Midbrain (tissue), 1 donor: ENCODE data around the gene TBL1X.
"Not testable (repeated sequence)": the region's sequence is repeated elsewhere in the genome, so short reads cannot be mapped to it uniquely, and the experiment has no call there.

Experiments
- DNase-seq: peaks from one replicate; lab custom pipeline; 2025; lab: John Stamatoyannopoulos, UW

TBL1X gene

GRCh38 chrX:9459186-9459748 is 5.6 kb upstream of the TBL1X start:
- DNase-seq: no peak

DNA sequence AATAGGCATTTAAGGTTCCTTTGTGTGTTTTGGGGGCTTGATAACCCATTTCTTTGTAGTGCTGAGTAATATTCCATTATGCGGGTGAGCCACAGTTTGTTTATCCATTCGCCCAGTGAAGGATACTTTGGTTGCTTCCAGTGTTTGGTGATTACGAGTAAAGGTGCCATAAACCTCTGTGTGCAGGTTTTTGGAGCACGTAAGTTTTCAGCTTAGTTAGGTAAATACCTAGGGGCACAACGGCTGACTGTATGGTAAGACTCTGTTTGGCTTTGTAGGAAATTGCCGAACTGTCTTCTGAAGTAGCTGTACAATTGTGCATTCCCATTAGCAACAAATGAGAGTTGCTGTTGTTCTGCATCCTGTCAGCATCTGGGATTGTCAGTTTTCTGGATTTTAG is 3.8 kb upstream of the TBL1X start:
- DNase-seq: no peak

GRCh38 chrX:9462456-9462855 is 2.4 kb upstream of the TBL1X start:
- DNase-seq: no peak

DNA sequence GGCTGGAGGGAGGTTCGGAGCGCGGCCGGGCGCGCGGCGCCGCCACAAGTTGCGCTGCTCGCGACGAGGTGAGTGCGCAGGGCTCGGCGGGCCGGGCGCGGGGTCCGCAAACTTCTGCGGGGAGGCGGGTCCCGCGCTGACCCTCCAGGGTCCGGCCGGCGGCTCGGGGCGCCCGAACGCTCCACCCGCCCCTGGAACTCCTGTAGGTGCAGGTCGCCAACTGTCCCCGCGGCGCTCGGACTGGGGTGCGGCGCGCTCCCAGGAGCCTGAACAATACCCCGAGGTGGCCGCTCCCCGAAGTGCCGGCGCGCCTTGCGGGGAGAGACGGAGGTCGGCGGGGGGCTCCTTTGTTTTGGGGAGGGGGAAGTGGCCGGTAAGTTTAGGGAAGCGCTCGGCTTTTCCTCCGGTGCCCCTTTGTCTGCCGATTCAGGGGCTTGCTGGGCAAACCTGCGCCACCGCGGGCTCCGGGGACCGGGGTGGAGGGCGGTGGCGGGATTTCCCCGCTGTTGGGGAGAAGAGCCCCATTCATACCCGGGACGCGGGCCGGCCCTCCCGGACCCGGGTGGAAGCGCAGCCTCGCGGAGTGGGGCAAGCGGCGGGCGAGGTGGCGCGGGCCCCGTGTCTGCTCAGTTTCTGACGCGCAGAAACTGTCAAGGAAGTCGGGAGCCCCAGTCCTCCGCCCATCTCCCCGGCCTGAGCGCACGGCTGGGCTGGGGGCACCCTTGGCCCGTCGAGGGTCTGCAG is 694 bp downstream of the TBL1X start:
- no peak for DNase-seq

GRCh38 chrX:9466124-9466495 is 1.3 kb downstream of the TBL1X start:
- no peak for DNase-seq

- no peak for DNase-seq
These were observed 1.9 kb downstream of the TBL1X start for GRCh38 chrX:9466736-9467135.

- no peak for DNase-seq
These were observed 2.3 kb downstream of the TBL1X start for GRCh38 chrX:9467146-9467545.

- no peak for DNase-seq
These were observed 2.9 kb downstream of the TBL1X start for GRCh38 chrX:9467751-9468150.

DNA sequence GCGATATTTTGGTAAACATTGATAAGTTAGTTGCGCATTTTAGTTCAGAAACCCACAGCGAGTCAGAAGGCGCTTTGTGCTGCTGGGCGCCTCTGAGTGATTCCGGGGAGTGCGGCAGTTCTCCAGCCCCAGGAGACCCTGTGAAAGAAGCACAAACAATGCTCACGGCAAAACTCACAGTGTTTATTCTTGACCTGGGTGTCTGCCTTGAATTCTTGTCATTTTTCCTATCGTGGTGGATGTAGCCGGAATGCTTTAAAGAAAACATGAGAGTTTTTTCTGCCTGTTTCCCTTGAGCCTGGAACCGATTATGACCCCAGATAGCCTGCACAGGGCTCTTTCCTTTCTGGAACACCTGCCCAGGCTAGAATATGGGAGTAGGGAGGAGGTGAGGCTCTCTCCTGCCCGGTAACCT is 6.7 kb downstream of the TBL1X start:
- no peak for DNase-seq

GRCh38 chrX:9473708-9474107 is 8.8 kb downstream of the TBL1X start:
- no peak for DNase-seq

GRCh38 chrX:9475417-9475816 is 10.6 kb downstream of the TBL1X start:
- DNase-seq: not testable (repeated sequence)

DNA sequence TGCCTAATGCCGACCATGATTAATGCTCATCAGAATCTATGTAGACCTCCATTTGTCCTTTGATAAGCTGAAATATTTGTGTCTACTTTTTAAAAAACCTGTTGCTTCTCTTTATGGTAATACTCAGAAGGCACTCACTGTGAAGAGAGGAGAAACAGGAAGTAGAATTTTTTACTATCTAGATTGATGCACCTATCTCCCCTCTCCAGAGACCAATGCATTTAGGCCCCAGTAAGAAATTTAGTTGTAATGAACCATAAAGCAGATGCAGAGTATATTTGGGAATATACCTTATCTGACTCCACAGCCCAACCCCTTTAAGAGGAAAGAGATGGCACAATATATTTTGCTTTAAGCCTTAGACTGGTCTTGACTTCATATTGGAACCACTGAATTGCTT is 11.1 kb downstream of the TBL1X start:
- no peak for DNase-seq

GRCh38 chrX:9476810-9477575 is 12.1 kb downstream of the TBL1X start:
- no peak for DNase-seq

- DNase-seq: no peak
These were observed 17.6 kb downstream of the TBL1X start for GRCh38 chrX:9482408-9482807.

DNA sequence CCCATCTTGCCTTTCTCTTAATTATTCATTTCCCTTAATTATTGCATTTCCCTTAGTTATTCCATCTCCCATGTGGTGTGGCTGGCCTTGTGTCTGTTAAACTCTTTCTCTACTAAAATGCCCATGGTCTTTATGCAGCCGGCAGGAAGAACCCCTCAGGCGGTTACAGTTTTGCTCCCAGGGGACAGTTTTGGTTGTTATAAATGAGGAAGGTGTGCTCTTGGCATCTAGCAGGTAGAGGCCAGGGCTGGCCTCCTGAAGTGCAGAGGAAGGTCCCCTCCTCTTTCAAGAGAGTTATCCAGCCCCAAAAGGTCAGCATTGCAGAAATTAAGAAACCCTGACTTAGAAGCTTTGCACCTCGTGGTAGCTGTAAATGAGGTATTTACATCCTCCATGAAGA is 18.0 kb downstream of the TBL1X start:
- DNase-seq: no peak

DNA sequence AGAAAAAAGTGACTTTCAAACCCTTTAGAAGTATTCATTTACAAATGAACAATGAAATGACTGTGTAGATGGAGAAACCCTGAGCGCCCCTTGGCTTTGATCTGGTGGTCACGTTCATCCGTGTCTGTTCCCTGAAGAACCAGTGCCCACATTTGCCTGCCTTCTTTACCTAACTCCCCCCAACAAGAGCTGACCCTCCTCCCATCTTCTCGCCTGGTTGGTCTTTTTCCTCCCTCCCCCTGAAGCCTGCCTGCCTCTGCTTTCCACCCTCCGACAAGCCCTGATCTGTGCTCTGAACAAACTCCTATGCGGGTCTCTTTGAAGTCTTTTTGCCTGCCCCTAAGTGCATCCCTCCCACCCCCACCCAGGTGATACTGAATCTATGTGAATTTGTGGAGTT is 18.5 kb downstream of the TBL1X start:
- DNase-seq: no peak

DNA sequence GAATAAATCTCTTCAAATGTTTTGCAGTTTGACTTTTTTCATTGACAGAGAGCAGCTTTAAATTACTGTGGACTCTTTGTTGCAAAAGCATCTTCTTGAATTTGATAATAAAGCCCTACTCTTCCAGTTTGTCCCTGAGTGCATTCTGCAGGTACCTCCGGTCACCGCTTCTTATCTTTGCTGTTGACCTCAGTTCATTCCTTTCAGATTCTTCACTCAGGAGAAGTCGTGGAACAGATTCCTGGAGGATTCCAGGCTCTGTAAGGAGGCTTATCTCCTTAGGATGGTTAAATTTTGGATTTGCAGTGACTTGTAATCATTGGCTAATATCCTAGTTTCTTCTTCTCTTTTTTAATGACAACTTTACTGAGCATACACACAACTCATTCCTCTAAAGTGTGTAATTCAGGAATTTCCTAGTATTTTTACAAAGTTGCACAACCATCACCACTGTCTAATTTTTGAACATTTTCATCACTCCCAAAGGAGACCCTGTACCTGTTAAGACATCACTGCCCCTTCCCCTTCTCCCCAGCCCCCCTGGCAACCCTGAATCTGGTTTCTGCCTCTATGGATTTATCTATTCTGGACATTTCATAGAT is 22.0 kb downstream of the TBL1X start:
- DNase-seq: no peak

- no peak for DNase-seq
These were observed 23.7 kb downstream of the TBL1X start for GRCh38 chrX:9488586-9488985.

DNA sequence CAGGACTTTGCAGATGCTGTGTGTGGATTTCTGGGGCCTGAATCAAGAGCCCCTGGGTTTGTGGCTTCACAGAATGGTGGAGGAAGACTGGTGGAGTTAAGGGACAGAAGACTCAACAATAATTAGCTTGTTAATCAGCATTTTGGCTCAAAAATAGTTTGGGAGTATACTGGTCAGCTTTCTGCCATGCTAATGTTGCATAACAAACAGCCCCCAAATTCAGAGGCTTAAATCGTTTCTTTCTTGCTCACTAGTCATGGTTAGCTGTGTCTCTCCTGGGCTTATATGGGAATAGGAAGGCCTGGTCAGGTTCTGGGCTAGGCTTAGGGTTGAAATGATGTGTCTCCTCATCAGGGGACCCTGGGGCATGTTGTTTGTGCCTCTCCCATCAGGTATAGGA is 24.4 kb downstream of the TBL1X start:
- no peak for DNase-seq

DNA sequence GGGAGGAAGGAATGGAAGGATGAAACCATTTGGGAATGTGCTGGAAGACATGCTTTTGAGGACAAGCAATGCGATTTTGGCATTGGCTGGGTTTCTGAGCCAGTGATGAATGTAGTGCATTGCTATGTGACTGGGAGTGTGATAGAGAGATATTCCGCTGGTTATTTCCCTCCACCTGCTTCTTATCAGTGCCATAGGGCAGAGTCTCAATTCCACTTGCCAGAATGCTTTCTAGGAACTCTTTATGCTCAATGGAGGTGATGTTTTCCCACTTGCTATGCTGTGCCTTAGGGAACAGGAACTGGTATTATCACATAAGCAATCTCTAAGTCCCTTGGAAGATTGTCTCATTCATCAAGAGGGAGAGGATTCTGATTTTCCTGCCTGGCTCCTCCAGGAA is 28.0 kb downstream of the TBL1X start:
- DNase-seq: no peak

DNA sequence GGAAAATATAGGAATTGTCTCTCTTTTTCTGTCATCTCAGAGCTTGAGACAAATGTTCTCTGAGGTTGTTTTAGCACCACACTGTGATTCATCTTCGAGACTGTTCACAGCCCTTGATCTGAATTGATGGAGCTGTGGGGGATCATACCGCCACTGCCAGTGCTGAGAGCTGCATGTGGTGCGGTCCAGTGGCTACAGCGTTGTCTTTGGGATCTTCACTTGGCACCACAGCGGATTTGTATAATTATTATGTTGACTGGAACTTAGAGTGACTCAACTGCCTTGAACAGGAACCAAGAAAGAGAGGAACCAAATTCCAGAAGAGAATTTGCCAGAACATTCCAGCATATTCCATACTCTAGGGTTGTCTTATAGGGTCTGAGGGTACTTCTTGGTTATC is 29.1 kb downstream of the TBL1X start:
- DNase-seq: no peak

- DNase-seq: no peak
These were observed 29.9 kb downstream of the TBL1X start for GRCh38 chrX:9494771-9495170.

DNA sequence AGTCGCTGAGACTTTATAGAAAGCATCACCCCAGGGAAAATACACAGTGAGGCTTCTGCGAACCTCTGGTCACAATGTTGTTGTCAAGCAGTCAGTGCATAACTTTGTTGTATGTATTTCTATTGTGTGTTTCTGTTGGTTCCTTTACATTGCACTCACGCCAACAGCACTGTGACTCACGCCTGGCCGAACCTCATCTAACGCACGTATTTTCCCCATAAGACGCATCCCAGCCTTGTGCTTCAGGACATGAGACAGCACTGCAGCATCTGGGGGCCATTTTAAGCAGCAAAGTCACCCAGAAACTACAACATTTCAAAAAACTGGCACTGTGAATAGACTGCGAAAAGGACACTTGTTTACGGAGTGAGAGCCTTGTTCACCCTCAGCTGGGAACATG is 30.6 kb downstream of the TBL1X start:
- DNase-seq: no peak
